ENCODE measurements around the gene NCBP3. TPM values are rescaled to one million over a fixed set of nuclear protein-coding genes. Genes with fewer than 3 reads are reported as not detected.

NCBP3 gene
- total and polyA plus RNA-seq, 9 donors: 15.7 to 43.2 (median 37.6) TPM

DNA sequence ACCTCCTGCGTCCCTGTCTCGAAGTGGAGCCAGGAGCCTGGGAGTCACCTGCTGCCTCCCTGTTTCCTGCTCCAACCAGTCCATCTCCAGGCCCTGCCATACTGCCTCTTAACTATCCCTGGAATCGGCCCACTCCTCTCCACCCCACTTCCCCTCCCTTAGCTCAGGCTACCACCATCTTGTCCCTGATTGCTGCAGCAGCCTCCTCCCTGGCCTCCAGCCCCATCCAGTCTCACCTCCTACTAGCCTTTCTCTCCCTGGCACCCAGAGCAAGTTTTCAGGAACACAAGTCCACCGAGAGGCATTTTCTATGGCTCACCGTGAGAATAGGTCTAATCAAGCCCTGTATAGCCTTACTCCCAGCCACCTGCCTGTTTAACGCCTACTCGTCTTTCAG is 47.7 kb upstream of the NCBP3 start:
- intact Hi-C loops (cut with DNase I): no loop called here
- no peak for DNase-seq
- Histone ChIP-seq H3K9me3 (no peaks in the 10 kb centered on the region), H3K36me3 (no peaks in the 10 kb centered on the region), H3K27me3 (no peaks in the 10 kb centered on the region), H3K4me3 (peak overlapping the region; percentile 81), H3K27ac (peak overlapping the region; percentile 66 to 71), H3K4me1 (ENCODE audit: insufficient read depth) (peaks cover 23% of the 10 kb centered on the region)
- WGBS, 3 donors: 66 to 74% (median 69%) methylated on average over 7 of the region's 7 CpGs
- TF ChIP-seq EP300 (IDR thresholded peaks at IDR 0.05) (no peak), POLR2A (IDR thresholded peaks at IDR 0.05) (no peak)
- TF ChIP-seq, protein P1, sequence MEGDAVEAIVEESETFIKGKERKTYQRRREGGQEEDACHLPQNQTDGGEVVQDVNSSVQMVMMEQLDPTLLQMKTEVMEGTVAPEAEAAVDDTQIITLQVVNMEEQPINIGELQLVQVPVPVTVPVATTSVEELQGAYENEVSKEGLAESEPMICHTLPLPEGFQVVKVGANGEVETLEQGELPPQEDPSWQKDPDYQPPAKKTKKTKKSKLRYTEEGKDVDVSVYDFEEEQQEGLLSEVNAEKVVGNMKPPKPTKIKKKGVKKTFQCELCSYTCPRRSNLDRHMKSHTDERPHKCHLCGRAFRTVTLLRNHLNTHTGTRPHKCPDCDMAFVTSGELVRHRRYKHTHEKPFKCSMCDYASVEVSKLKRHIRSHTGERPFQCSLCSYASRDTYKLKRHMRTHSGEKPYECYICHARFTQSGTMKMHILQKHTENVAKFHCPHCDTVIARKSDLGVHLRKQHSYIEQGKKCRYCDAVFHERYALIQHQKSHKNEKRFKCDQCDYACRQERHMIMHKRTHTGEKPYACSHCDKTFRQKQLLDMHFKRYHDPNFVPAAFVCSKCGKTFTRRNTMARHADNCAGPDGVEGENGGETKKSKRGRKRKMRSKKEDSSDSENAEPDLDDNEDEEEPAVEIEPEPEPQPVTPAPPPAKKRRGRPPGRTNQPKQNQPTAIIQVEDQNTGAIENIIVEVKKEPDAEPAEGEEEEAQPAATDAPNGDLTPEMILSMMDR (IDR thresholded peaks at IDR 0.05): no peak

DNA sequence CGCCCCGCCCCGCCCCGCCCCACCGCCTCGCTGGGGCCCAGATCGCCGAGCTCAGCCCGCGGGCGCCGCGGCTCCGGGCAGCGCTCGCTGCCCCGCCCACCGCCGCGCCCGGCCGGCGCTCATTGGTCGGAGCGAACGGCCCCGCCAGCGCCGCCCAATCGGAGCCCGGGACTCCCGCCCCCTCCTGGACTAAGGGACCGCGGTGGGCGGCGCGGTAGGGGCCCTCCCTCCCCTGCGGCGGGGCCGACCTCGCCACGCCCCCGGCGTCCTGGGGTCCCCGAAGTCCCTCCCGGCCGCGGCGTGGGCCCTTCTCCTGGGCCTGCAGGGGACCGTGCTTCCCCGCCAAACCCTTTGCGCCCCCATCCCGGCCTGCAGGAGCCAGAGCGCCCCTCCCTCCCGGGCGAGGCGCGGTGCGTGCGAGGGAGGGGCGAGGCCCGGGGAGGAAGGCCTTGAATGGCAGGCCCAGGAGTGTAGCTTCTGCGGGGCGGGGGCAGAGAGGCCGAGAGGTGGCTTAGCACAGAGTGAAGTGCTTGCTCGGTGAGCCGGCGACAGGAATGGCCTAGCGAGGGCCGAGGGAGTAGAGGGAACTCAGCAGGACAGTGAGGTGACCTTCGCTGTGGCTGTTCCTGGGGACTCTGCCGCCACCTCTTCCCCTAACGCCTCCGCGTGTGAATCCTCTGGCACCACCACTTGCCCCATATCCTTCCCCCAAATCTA is 47.1 kb upstream of the NCBP3 start, which contains the start of gene CAMKK1:
Gene CAMKK1, minus strand, starts transcription at position 51 of the 717 bp plus-strand sequence. CDS start 7,366 bp downstream, outside the sequence.
- TF ChIP-seq EP300 (IDR thresholded peaks at IDR 0.05): no peak
- TF ChIP-seq, protein P1 (IDR thresholded peaks at IDR 0.05): peak in 1 of 3 donors; percentile 38
- DNase-seq: peak; percentile 82 to 89 (median 88)
- H3K27me3 ChIP-seq: no peaks in the 10 kb centered on the region
- peak within 1 kb of the TSS; percentile 66 to 71 for H3K27ac ChIP-seq
- no peaks in the 10 kb centered on the region for H3K9me3 ChIP-seq
- peaks cover 25% of the 10 kb centered on the region for H3K4me1 ChIP-seq (ENCODE audit: insufficient read depth)
- 5 to 9% (median 8%) methylated on average over 33 to 75 of the region's 75 CpGs for WGBS, 3 donors
- H3K36me3 ChIP-seq: no peaks in the 10 kb centered on the region
- intact Hi-C loops (cut with DNase I): no loop called here
- H3K4me3 ChIP-seq: peak within 1 kb of the TSS; percentile 81

DNA sequence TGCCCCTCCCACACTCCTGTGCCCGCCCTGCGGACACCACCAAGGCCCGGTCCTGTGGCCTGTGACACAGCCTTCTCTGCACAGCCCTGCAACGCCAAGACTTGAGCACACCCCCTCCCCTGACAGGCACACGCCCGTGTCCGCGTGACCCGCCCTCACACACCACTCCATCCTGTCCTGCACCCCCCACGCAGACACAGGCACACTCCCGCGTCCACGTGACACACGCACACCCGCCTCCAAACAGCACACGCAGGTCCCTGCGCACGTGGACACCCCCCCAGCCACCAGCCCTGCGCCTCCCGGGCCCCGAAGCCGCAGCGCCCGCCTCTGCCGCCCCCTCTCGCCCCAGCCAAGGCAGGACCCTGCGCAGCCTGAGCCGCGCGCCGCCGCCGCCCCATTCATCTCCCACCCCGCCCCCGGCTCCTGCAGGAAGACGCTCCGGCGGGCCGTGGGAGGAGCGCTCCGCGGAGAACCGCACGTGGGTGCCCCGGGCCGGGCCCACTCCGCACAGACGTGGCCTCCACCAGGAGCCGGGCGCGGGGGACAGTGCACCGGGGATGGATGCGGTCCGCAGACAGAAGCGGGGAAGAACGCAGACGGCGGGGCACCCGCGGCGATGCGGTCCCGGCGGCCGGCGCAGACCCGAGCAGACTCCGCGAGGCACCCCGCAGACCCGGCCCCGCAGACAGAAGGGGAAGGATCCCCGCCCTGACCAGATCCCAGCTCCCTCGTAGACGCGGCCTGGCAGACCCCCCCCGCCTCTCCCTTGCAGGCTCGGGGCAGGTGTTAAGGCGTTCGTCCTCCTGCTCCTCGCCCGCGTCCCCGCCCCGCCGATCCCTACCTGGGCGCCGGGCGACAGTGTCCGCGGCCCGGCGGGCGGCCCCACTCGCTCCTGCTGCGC is 46.3 kb upstream of the NCBP3 start:
- intact Hi-C loops (cut with DNase I): no loop called here
- peaks cover 27% of the 10 kb centered on the region for H3K4me1 ChIP-seq (ENCODE audit: insufficient read depth)
- H3K36me3 ChIP-seq: no peaks in the 10 kb centered on the region
- TF ChIP-seq, protein P1 (IDR thresholded peaks at IDR 0.05): no peak
- no peak for TF ChIP-seq POLR2A (IDR thresholded peaks at IDR 0.05)
- TF ChIP-seq EP300 (IDR thresholded peaks at IDR 0.05): no peak
- peak overlapping the region; percentile 81 for H3K4me3 ChIP-seq
- H3K9me3 ChIP-seq: no peaks in the 10 kb centered on the region
- 1 to 2% (median 1%) methylated on average over 30 to 96 of the region's 96 CpGs for WGBS, 3 donors
- peak overlapping the region; percentile 46 to 55 for H3K27ac ChIP-seq
- DNase-seq: peak; percentile 82 to 88 (median 85)
- no peaks in the 10 kb centered on the region for H3K27me3 ChIP-seq

DNA sequence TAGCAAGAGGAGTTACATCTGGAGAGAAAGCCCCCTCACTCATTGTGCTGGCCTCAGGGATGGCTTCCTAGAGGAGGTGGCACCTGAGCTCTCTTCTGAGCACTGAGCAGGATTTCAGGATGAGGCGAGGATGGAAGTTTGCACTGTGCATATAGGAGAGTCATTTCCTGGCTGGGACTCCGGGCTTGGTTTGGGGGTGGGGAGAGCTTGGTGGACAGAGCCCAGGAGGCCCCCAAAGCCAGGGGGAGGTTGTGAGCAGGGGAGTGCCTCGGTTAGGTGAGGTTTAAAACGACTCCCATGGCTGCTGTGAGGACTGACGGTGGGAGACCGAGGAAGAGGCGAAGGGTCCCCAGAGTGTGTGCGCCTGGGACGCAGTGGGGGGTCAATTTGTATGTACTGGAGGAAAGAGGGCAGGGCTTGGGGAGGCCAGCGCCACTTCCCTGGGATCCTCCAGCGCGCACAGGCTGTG is 45.6 kb upstream of the NCBP3 start:
- intact Hi-C loops (cut with DNase I): no loop called here
- Histone ChIP-seq H3K4me3 (peak overlapping the region; percentile 81), H3K4me1 (ENCODE audit: insufficient read depth) (peaks cover 27% of the 10 kb centered on the region), H3K9me3 (no peaks in the 10 kb centered on the region), H3K27ac (peak overlapping the region in 1 of 2 donors; percentile 49), H3K36me3 (no peaks in the 10 kb centered on the region), H3K27me3 (no peaks in the 10 kb centered on the region)
- DNase-seq: no peak
- TF ChIP-seq POLR2A (IDR thresholded peaks at IDR 0.05): no peak
- TF ChIP-seq, protein P1 (IDR thresholded peaks at IDR 0.05): no peak
- TF ChIP-seq EP300 (IDR thresholded peaks at IDR 0.05): no peak
- WGBS, 3 donors: 46 to 53% (median 46%) methylated on average over 12 of the region's 12 CpGs

Data from ovary (tissue), 9 donors.